Panc1 (cell line): ENCODE results near the gene KCNAB3.

Source experiments
- POLR2AphosphoS5 ChIP-seq: IDR thresholded peaks from 2 replicates; pipeline ENCODE4 v1.6.1; 2012; ENCODE audit warnings: mild to moderate bottlenecking, low read depth, low read length, moderate library complexity
- TCF7L2 ChIP-seq: IDR thresholded peaks from 2 replicates; pipeline ENCODE4 v1.6.1; 2011; ENCODE audit warnings: mild to moderate bottlenecking, low read depth, low read length, inconsistent platforms
- TF ChIP-seq, protein P1 (sequence below): fragments of 450-650 bp; IDR thresholded peaks from 2 replicates; pipeline ENCODE4 v1.5.1; 2017; ENCODE audit warnings: mild to moderate bottlenecking

GRCh38 chr17:7911116-7911515, 18.5 kb downstream of the KCNAB3 start:
- TF ChIP-seq POLR2AphosphoS5 (no peak), TCF7L2 (no peak)
- TF ChIP-seq, protein P1, sequence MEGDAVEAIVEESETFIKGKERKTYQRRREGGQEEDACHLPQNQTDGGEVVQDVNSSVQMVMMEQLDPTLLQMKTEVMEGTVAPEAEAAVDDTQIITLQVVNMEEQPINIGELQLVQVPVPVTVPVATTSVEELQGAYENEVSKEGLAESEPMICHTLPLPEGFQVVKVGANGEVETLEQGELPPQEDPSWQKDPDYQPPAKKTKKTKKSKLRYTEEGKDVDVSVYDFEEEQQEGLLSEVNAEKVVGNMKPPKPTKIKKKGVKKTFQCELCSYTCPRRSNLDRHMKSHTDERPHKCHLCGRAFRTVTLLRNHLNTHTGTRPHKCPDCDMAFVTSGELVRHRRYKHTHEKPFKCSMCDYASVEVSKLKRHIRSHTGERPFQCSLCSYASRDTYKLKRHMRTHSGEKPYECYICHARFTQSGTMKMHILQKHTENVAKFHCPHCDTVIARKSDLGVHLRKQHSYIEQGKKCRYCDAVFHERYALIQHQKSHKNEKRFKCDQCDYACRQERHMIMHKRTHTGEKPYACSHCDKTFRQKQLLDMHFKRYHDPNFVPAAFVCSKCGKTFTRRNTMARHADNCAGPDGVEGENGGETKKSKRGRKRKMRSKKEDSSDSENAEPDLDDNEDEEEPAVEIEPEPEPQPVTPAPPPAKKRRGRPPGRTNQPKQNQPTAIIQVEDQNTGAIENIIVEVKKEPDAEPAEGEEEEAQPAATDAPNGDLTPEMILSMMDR, result no peak
